HG03064 (cell line): ENCODE results near the gene MLH1.

Source experiments
- ATAC-seq: cut with Tn5 transposase; IDR thresholded peaks from one replicate; pipeline ENCODE4 v1.9.1; 2021; ENCODE audit warnings: low read depth; ENCODE audit not compliant: unreplicated experiment

The MLH1 gene

DNA sequence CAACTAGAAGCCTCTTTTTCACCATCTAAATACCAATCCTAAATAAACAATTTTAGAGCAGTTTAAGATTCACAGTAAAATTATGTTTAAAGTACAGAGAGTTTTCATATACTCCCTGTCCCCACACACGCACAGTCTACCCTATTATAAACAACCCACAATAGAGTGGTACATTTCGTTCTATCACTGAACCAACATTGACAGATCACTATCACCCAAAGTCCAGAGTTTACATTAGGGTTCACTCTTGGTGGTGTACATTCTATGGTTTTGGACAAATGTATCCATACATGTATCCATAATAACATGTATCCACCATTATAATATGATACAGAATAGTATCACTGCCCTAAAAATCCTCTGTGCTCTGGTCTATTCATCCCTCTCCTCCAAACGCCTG, 89.0 kb downstream of the MLH1 start:
- ATAC-seq, result no peak

DNA sequence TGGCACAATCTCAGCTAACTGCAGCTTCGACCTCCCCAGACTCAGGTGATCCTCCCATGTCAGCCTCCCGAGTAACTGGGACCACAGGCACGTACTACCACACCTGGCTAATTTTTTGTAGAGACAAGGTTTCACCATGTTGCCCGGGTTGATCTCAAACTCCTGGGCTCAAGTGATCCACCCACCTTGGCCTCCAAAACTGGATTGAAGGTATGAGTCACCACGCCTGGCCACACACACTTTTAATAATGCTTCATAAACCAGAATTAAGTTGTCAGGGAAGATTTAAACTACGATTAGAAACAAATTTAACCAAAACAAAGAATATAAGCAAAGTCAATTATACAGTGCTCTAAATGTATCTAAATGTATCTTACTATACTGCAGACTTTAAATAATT, 93.6 kb downstream of the MLH1 start:
- ATAC-seq, result no peak

DNA sequence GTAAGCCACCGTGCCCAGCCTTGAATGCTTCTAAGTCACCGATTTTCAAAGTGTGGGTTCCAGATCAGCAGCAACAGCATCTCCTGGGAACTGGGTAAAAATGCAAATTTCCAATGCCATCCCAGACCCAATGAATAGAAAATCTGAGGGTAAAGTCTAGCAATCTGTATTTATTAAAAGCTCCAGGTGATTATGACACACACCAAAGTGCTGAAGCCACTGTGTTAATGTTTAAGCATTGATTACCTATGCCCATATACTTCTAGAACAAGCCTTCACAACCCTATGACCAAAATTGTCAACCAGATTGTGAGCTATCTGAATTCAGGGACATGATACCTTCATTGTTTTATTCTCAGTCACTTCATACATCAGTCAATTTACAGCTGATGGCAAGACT, 94.6 kb downstream of the MLH1 start:
- ATAC-seq, result no peak

DNA sequence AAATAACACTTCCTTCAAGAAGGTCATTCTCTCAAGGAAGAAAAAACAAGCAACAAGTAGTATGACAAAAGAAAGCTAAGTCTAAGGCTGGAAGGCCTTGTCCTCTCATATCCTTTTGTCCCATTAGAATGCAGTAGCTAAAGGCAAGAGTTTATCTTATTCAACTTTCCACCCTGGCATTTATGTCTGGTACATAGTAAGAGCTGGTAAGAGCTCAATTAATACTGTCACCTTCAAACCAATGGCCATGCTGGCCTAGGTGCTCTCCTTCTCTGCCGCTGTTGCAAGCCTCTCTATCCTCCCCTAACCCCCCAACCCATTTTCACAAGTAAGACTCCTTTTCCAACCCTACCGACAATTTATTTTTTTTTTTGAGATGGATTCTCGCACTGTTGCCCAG, 99.2 kb downstream of the MLH1 start:
- ATAC-seq, result no peak

DNA sequence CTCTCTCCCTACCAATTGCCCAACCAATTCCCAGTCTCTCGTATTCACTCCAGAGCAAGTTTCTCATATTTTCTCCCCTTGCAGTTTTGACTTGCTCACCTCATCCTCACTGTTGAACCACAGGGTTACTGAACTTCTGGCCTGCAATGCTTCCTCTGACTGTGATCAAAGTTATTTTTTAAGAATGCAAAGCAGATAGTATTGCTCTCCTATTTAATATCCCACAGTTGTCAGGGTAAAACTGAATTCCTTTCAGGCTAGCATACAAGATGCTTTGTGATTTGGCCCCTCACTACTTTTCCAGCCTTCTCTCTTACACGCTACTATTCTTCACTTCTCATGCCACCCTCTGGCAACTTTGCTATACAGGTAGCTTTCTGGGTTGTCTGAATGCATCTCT, 100.2 kb downstream of the MLH1 start:
- no peak for ATAC-seq

DNA sequence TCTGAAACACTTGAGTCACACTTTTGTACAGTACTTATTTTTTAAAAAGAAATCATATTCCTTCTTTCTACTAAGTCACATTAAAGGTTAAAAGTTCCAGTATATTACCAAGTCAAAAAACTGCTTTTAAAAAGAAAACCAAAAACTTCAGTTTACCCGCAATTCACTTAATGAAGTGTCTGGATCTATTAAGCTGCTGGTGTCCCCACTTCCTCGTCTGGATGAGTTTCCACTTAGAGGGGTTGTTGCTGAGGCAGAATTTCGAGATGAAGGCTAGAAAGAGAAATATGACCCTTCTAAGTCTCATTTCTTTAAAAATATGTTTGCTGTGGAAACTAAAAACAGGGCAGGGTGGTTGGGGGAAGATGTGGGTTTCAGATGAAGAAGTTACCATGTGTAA, 101.3 kb downstream of the MLH1 start:
- ATAC-seq, result no peak

DNA sequence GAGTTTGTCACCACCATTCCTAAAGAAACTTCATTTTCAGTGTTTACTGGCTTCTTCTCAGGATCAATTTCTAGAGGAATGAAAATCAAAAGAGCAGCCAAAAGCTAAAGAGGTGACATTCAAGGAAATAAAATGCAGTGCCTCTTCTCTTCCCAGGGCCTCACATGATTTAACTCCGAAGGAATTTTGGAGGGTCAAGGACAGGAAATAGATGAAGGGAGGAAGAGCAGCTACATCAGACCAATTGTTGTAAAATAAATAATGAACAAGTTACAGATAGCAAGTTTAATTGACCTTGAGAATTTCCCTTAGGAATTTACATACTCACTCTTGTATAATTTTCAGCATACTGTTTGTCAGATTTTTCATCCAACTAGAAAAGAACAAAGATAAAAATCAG, 103.0 kb downstream of the MLH1 start:
- ATAC-seq, result no peak

DNA sequence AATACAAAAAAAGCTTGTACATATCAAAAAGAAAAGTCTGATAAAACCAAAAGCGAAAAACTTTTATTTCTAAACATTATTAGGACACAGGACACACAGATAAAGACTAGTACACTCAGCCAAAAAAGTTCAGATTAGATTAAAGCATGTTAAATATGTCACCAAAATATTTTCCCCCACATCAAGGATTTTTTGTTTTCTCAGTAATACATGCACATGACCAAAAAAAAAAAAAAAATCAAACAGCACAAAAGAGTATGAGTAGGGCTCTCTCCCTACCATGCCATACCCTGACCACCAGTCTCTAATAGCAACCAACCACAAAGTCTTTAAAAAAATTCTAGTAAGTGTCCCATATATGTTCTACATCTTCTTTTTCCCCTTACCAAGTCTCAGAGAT, 103.7 kb downstream of the MLH1 start:
- ATAC-seq, result no peak

DNA sequence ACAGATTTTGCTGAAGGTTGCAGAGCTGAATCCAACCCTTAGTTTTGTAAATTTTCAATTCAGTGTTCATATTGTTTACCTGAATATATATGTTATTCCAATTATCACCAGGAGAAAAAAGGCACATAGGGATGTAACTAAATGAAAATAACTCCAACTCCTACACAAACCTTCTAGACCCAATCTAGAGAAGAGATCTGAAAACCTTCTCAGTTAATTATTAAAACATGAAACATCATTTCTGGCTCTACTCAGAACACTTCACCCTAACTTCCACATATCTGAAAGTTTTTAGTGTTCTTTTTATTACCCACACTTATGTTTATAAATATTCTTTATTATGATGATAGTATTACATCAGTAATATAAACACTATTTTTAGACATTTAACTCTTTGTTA, 104.5 kb downstream of the MLH1 start:
- no peak for ATAC-seq

DNA sequence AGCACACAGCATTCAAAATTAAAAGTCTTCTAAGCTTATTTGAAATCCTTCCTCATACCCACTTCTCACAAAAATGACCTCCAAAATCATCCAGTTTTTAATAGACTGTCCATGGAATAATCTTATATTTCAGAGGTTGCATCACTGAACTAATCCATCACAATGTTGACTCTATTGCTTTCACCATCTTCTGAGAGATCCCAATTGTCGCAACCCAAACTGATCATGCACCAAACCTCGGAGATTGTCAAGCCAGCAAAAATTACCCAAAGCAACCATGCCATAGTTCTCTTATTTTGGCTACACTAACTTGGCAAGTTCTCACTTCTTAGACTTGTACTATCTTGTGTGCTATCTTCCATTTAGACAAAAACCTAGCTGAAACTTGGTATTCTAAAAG, 105.6 kb downstream of the MLH1 start:
- ATAC-seq, result no peak

DNA sequence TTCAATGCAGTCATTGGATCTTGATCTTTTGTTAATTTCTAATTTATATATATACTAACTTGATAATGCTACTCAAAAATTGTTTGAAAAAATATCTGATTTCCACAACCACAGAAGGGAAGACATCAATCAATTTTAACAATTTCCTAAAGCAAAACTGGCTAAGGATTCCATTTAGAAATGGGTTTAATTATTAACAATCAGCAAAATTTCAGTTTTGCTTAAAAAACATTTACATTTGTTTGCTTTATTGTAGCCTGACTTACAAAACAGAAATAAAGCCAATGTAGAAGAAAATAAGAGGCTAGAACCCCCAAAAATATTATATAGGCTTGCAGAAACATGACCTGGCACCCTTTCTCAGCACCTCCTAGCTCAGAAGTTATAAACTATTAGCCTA, 106.2 kb downstream of the MLH1 start:
- ATAC-seq, result no peak

DNA sequence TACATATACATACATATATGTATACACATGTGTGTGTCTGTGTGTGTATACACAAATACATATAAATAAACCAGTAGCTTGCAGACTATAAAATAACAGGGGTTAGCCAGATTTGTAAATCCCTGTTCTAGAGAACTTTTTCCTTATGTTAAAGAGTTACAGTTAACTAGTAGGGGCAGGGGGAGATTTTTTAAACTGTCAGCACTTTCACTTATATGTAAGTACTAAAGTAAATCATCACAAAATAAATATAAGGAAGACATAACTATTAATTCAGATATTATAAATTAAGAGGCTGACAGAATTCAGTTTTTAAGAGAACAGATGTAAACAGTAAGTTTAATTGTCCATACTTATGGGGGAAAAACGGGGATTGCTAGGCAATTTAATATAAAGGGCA, 107.1 kb downstream of the MLH1 start:
- ATAC-seq, result no peak
